Omental fat pad (tissue), 4 donors: Measurements from ENCODE around the gene RPS6KL1. TPM values are rescaled to one million over a fixed set of nuclear protein-coding genes. Genes with fewer than 3 reads are reported as not detected.

Source experiments
- ATAC-seq: fragments of 150-250 bp; one replicate; pipeline ENCODE4 v1.9.1; 2016; ENCODE audit warnings: mild to moderate bottlenecking, moderate library complexity; ENCODE audit not compliant: low FRiP score
- DNase-seq: peaks from one replicate; pipeline ENCODE4 v3.0.0-alpha.2; 2019; ENCODE audit warnings: low spot score
- CTCF ChIP-seq, 3 donors: fragments of 450-650 bp; IDR thresholded peaks; one replicate each; pipeline ENCODE4 v1.5.1; 2016 to 2017; ENCODE audit warnings: antibody characterized with exemption in 3 of 3, mild to moderate bottlenecking in 3 of 3, moderate library complexity in 2 of 3
- total RNA-seq, 4 donors: library from RNA; depleted of rRNA; stranded (reverse); fragments of >200 nt; gene quantifications; one replicate each; pipeline ENCODE4 v1.1.0, GENCODE V29; 2016

The RPS6KL1 gene
- total RNA-seq, 4 donors from 2014 or later = 1.3 to 5.2 (median 1.5) TPM

GRCh38 chr14:74962493-74962892 lies 39.4 kb upstream of the RPS6KL1 start:
- ATAC-seq = no peak
- no peak for DNase-seq
- TF ChIP-seq CTCF (IDR thresholded peaks at IDR 0.05) = no peak

- no peak for TF ChIP-seq CTCF (IDR thresholded peaks at IDR 0.05)
- ATAC-seq (no peak), DNase-seq (no peak)
Measured at GRCh38 chr14:74962046-74962445, 39.0 kb upstream of the RPS6KL1 start.

- DNase-seq = no peak
- ATAC-seq = no peak
- TF ChIP-seq CTCF (IDR thresholded peaks at IDR 0.05) = no peak
Measured at GRCh38 chr14:74961238-74961911, 38.3 kb upstream of the RPS6KL1 start.

GRCh38 chr14:74960736-74961135 lies 37.7 kb upstream of the RPS6KL1 start:
- TF ChIP-seq CTCF (IDR thresholded peaks at IDR 0.05) = no peak
- ATAC-seq (no peak), DNase-seq (no peak)

GRCh38 chr14:74959596-74960180 lies 36.6 kb upstream of the RPS6KL1 start:
- no peak for DNase-seq
- no peak for TF ChIP-seq CTCF (IDR thresholded peaks at IDR 0.05)
- no peak for ATAC-seq

- DNase-seq = no peak
- no peak for TF ChIP-seq CTCF (IDR thresholded peaks at IDR 0.05)
- no peak for ATAC-seq
Measured at GRCh38 chr14:74956280-74957072, 33.4 kb upstream of the RPS6KL1 start.

GRCh38 chr14:74956027-74956279 lies 32.9 kb upstream of the RPS6KL1 start:
- no peak for ATAC-seq

More at GRCh38 chr14:74956027-74956279, 32.9 kb upstream of the RPS6KL1 start:
- DNase-seq = no peak
- no peak for TF ChIP-seq CTCF (IDR thresholded peaks at IDR 0.05)
